Erythroblast (primary cell): ENCODE measurements around the gene SHISA3.

Experiments used
- DNase-seq, 2 experiments: peaks; one replicate each; lab custom pipeline; 2025; lab: John Stamatoyannopoulos, UW
- GATA1 ChIP-seq: IDR thresholded peaks from 2 replicates; pipeline ENCODE4 v1.6.1; 2011; ENCODE audit warnings: low read depth, mild to moderate bottlenecking, control low read depth, low read length, moderate library complexity
- POLR2A ChIP-seq: IDR thresholded peaks from 2 replicates; pipeline ENCODE4 v1.6.1; 2011; ENCODE audit warnings: mild to moderate bottlenecking, low read length

Gene SHISA3

GRCh38 chr4:42396752-42397634 is at the start of gene SHISA3:
SHISA3 (plus strand) TSS chr4:42397488; CDS start chr4:42398057, 569 bp downstream.
- DNase-seq, result peak in 1 of 2 experiments; percentile 16
- no peak for TF ChIP-seq POLR2A

DNA sequence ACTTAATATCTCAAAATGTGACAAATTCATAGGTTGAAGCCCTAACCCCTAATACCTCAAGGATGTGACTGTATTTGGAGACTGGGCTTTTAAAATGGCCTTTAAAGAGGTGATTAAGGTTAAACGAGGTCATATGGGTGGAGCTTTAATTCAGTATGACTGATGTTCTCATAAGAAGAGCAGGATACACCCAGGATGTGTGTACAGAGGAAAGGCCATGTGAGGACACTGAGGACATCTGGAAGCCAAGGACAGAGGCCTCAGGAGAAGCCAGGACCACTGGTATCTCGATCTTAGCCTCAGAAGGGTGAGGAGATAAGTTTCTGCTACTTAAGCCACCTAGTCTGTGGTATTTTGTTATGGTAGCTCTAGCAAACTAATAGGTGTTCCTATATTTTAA is 49.0 kb upstream of the SHISA3 start:
- no peak for TF ChIP-seq POLR2A
- no peak for TF ChIP-seq GATA1
- peak; percentile 64 to 82 for DNase-seq

- TF ChIP-seq GATA1, result no peak
- no peak for TF ChIP-seq POLR2A
- DNase-seq, result no peak
Observed at GRCh38 chr4:42348692-42349091, 48.6 kb upstream of the SHISA3 start.

- TF ChIP-seq POLR2A, result no peak
- TF ChIP-seq GATA1, result no peak
- no peak for DNase-seq
Observed at GRCh38 chr4:42350611-42351182, 46.6 kb upstream of the SHISA3 start.

DNA sequence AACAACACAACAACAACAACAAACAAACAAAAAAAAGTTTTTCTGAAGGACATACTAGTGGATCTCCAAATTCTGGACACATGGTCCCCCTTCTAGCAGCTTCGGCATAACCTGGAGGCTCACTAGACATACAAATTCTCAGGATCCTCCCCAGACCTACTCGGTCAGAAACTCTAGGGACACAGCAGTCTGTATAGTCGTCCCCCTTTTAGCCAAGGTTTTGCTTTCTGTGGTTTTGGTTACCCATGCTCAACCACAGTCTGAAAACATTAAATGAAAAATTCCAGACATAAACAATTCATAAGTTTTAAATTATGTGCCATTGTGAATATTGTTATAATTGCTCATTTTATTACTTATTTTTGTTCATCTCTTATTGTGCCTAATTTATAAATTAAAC is 45.2 kb upstream of the SHISA3 start:
- TF ChIP-seq POLR2A (no peak), GATA1 (no peak)
- DNase-seq, result no peak

- DNase-seq, result no peak
- TF ChIP-seq GATA1 (no peak), POLR2A (no peak)
Observed at GRCh38 chr4:42357325-42357724, 40.0 kb upstream of the SHISA3 start.

GRCh38 chr4:42359711-42360110 is 37.6 kb upstream of the SHISA3 start:
- no peak for TF ChIP-seq GATA1
- TF ChIP-seq POLR2A, result no peak
- peak; percentile 17 to 22 for DNase-seq

DNA sequence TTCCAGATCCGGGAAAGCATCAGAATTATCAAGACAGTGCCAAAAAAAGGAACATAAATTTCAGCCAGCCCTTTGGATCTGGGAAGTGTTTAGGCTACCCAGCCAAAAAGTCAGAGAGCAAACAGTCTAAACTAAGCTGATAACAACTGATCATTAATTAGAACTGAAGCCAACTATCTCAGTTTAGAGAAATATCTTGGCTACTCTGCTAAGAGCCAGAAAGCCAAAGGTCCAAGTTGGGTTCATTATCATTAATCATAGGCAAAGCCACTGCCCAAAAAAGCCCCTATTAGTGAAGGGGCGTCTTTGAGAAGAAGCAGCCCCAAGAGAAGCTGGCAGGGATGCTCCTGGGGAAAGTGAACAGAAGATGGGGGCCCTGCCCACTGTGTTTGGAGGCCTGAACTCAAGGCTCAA is 37.0 kb upstream of the SHISA3 start:
- TF ChIP-seq GATA1 (no peak), POLR2A (no peak)
- no peak for DNase-seq

DNA sequence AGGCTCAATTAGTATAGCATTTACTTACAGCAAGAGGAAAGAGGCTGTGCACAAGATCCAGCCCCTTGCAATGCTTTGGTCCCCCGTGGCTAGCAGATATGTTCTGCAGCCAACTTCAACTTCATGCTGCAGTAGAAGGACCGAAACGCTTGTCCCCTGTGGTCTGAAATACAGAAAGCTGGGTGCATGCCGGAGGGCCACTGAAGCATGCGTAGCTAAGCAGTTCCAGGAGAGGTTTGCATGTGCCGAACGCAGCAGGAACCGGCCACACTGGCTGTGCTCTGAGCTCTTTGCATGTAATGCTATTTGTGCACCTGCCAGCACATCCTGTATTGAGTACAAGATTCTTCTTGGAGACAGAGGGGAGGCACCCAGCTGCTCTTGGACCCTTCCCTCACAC is 35.8 kb upstream of the SHISA3 start:
- TF ChIP-seq GATA1 (no peak), POLR2A (no peak)
- no peak for DNase-seq

DNA sequence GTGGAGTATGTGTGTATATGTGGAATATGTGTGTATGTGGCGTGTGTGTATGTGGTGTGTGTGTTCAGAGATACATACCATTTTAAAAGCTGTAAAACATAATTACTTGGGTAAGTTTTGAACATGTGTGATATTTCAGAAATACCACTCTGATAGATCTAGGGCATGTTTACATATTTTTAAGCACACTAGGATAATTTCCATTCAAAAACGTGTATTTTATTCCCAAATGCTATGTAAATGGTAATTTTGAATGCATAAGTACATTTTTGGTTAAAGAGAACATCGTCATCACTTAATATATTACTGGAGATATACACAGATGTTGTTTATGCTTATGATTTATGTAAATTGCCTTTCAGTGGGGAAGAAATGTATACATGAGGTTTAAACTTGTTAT is 34.7 kb upstream of the SHISA3 start:
- no peak for TF ChIP-seq POLR2A
- TF ChIP-seq GATA1, result no peak

GRCh38 chr4:42363614-42364013 is 33.7 kb upstream of the SHISA3 start:
- no peak for DNase-seq
- TF ChIP-seq GATA1 (no peak), POLR2A (no peak)

More for the DNA sequence above, 34.7 kb upstream of the SHISA3 start:
- DNase-seq, result no peak

DNA sequence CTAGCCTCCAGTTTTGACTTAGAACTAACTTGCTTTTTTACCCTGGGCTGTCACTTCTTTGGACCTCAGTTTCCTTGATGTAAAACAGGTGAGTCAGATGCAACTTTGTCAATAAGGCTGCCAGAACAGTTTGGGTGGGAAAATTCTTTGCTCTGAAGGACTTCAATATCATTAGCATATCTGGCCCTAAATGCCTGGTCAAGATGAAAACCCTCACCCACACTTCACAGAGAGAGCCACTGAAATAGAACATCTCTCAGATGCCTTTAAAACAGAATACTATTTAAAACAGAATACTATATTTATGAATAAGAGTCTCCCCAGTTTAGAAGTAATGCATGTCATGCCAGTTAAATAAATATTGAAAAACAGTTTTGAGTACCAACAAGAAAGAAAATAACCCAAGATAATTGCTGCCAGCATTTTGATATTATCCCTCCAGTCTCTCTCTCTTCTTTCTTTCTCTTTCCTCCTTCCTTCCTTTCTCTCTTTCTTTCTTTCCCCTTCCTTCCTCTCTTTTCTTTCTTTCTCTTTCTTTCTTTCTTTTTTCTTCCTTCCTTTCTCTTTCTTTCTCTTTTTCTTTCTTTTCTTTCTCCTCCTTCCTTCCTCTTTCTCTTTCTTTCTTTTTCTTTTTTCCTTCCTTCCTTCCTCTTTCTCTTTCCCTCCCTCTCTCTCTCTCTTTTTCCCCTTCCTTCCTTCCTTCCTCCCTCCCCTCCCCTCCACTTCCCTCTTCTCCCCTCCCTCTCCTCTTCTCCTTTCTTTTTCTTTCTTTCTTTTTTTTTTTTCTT is 32.8 kb upstream of the SHISA3 start:
- DNase-seq, result no peak

GRCh38 chr4:42366959-42367358 is 30.3 kb upstream of the SHISA3 start:
- DNase-seq, result no peak
- TF ChIP-seq GATA1, result no peak
- TF ChIP-seq POLR2A, result no peak

More for the DNA sequence above, 32.8 kb upstream of the SHISA3 start:
- no peak for TF ChIP-seq POLR2A
- TF ChIP-seq GATA1, result no peak

- TF ChIP-seq GATA1, result no peak
- TF ChIP-seq POLR2A, result no peak
- DNase-seq, result no peak
Observed at GRCh38 chr4:42369489-42369888, 27.8 kb upstream of the SHISA3 start.
